ENCODE data around the gene AFTPH. TPM values are rescaled to one million over a fixed set of nuclear protein-coding genes. Genes with fewer than 3 reads are reported as not detected.

Gene AFTPH
- polyA plus RNA-seq, 4 donors: 63.1 to 78.0 (median 71.8) TPM

DNA sequence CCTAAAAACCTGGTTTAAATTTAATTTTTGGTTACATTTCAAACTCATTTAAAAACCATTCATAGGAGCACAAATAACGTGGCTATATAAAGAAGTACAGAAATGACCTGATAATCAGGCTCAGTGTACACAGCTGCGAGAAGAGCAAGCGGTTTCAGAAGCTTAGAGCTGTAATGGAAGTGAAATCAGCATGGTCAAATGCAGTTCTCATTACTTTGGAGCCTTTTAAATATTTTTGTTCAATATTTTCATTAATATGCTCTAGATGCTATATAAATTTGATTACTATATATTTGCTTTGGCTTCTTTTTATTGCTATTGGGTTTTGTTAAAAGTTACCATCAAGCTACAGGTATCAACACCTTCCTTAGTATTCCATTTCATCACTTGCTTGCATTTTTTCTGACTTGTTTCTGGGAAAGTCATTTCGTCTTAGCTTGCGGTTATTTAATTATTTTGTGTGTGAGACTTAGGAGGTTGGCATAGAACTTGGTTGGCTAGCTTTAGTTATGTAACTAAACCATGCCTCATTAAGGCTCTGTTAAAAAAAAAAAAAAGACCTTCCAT is 58.7 kb downstream of the AFTPH start:
- DNase-seq (ENCODE audit: low read depth in 4 of 4, low spot score in 3 of 4): no peak

- no peak for DNase-seq (ENCODE audit: low read depth in 4 of 4, low spot score in 3 of 4)
These were observed 61.9 kb downstream of the AFTPH start for GRCh38 chr2:64586054-64586453.

DNA sequence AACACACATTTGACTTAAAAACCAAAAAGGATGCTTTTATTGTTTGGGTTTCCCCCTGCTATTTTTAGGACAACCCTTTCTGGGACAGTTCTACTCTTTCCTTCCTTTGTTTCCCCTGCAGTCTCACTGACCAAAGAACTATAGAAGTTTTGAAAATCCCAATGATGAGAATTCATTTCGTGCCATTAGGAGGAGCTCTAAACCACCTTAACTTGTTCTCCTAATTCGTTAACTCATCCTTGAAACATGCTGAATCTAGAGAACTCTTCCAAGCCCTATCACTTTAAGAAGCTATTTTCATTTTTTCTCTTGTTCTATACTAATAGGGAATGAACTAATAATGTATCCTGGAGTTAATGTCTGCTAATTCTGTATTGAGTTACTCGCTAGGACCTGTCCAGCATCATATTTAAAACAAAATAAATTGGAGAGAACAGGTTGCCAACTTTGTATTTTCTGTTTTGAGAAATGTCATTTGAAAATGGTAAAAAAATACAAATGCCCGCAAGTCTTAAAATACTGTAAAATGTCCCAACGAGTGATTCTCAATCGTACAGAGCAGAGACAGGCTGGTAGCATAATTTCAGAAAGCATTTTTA is 62.9 kb downstream of the AFTPH start:
- no peak for DNase-seq (ENCODE audit: low read depth in 4 of 4, low spot score in 3 of 4)

DNA sequence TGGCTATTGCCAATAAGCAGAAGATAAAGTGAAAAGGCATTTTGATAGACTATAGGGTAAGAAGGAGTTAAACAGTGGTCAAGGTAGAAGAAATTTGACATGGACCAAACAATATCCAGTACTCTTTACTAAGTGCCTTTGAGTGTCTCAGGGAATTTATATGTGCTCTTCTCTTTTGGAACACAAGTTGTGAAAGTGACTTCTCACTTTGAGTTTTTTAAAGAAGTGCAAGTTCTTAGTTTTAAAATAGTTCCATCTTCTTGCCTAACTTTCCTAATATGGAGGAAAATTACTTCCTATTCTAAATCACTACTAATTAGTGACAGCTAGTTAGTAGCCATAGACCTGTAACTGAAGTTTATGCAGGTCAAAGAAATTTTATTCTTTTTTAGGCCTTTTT is 63.4 kb downstream of the AFTPH start:
- no peak for DNase-seq (ENCODE audit: low read depth in 4 of 4, low spot score in 3 of 4)

GRCh38 chr2:64591188-64591587 is 67.1 kb downstream of the AFTPH start:
- DNase-seq (ENCODE audit: low read depth in 4 of 4, low spot score in 3 of 4): no peak

GRCh38 chr2:64593035-64593655 is 69.0 kb downstream of the AFTPH start:
- DNase-seq (ENCODE audit: low read depth in 4 of 4, low spot score in 3 of 4): no peak

- no peak for DNase-seq (ENCODE audit: low read depth in 4 of 4, low spot score in 3 of 4)
These were observed 70.3 kb downstream of the AFTPH start for GRCh38 chr2:64594226-64594989.

- no peak for DNase-seq (ENCODE audit: low read depth in 4 of 4, low spot score in 3 of 4)
These were observed 71.5 kb downstream of the AFTPH start for GRCh38 chr2:64595397-64596176.

- no peak for DNase-seq (ENCODE audit: low read depth in 4 of 4, low spot score in 3 of 4)
These were observed 74.1 kb downstream of the AFTPH start for GRCh38 chr2:64598226-64598625.

DNA sequence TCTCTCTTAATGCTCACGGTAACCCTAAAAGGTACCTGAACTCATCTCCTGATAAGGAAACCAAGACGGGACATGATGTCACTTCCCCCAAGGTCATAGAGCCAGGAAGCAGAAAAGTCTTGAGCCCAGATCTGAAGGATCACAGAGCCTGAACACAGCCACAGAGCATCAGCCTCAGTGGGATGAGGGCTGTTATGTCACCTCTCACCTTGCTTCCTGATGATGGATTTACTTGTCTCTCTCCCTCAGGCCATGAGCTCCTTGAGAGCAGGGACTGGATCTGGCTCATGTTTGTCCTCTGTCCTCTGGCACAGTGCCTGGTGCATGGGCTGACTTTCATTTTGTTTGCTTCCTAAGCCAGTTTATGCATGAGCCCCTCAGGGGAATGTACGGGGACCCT is 75.3 kb downstream of the AFTPH start:
- no peak for DNase-seq (ENCODE audit: low read depth in 4 of 4, low spot score in 3 of 4)

GRCh38 chr2:64601034-64601754 is 77.1 kb downstream of the AFTPH start:
- no peak for DNase-seq (ENCODE audit: low read depth in 4 of 4, low spot score in 3 of 4)

DNA sequence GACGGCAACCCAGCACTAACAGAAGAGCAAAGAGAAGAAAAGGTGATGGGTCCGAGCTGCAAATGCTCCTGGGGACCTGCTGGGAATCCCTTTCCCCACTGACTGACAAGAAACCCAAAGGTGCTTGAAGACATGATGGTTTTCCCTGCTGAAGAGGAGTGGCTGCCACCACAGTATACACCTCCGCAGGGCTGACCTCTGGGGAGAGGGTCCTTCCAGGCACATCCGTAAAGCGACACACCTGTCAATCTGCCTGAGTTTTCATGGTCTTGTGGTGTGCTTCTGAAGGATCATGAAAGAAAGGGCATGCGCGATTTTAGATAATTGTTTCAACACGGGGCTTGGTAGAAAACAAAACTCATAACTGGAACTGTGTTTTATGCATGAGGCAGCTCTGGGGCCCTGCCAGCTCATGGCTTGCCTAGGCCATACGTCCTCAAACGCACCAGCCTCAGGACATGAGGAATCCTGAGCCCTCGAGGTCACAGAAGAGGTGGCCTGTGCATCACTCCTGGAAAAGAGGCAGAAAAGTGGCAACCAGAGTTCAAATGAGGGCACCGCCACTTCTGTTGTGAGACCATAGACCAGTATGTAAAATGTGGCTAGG is 77.8 kb downstream of the AFTPH start:
- no peak for DNase-seq (ENCODE audit: low read depth in 4 of 4, low spot score in 3 of 4)

DNA sequence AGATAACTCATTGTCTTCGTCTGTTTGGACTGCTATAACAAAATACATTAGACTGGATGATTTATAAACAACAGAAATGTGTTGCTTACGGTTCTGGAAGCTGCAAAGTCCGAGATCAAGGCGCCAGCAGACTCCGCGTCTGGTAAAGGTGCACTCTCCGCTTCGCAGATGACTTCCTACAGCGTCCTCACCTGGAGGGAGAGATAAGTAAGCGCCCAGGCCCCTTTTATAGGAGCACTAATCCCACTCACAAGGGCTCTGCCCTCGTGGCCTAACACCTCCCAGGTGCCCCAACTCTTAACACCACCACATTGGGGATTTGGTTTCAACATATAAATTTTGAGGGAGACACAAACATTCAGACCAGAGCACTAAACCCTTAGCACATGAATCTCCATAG is 78.3 kb downstream of the AFTPH start:
- no peak for DNase-seq (ENCODE audit: low read depth in 4 of 4, low spot score in 3 of 4)

DNA sequence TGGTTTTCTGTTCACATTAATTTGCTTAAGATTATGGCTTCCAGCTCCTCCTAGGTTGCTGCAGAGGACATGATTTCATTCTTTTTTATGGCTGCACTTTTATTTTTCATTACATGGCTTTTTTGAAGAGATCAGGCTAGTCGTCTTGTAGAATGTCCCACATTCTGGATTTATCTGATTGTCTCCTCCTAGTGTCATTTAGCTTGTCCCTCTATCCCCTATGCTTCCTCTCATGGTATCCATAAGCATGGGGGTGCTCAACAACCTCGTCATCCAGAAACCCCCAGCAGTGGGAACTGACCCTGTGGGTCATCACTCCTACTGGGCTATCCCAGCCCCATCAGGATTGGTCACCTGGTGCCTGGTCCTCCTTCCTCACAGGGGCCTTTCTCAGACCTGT is 80.0 kb downstream of the AFTPH start:
- DNase-seq (ENCODE audit: low read depth in 4 of 4, low spot score in 3 of 4): no peak

- no peak for DNase-seq (ENCODE audit: low read depth in 4 of 4, low spot score in 3 of 4)
These were observed 80.9 kb downstream of the AFTPH start for GRCh38 chr2:64605026-64605471.

- DNase-seq (ENCODE audit: low read depth in 4 of 4, low spot score in 3 of 4): no peak
These were observed 81.9 kb downstream of the AFTPH start for GRCh38 chr2:64605991-64606478.

DNA sequence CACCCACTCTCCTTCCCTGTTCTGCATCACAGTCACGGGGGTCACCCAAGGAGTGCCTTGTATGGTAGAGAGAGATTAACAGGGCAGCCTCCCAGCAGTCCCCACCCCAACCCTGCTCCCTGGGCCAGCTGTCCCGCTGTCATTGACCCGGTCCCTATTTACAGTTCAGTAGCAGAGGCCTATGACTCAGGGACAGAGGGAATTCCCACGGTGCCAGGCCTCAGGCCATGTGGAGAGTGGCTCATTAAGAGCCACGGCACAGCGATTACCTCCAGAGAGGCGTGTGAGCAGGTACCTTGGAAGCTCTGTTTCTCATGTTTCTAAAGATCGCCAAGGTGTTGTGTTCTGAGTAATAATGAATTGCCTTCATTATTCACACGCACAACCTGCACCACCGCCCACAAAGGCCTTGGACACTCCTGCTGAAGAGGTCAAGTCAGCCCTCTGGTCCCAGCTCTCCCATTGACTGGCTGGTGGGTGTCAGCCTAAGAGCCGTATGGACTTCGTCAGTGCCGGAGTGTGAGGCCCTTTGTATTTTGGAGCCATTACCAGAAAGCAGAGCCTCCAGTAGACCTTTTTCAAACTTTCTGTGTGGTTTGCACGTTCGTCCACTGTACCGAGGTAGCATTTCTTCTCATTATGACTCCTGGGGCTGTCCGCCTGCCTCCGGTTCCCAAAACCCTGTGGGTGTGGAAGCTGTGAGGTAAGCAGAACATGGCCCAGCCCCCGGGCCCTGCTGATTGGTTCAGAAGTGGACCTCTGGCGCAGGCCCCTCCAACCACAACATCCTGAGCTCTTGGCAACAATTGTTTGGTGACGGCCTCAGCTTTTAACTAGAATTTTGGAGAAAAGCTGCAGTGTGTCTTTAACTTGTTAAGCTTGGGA is 82.6 kb downstream of the AFTPH start:
- DNase-seq (ENCODE audit: low read depth in 4 of 4, low spot score in 3 of 4): peak in 2 of 4 donors; percentile 62 to 67

Data from right renal pelvis (tissue), 4 donors.